HS-27A (cell line): ENCODE data around the gene TRIAP1.
A peak's percentile ranks its signal among the peaks of the same experiment; 100 is the strongest.
"Not testable (repeated sequence)": the region's sequence is repeated elsewhere in the genome, so short reads cannot be mapped to it uniquely, and the experiment has no call there.

Source experiments
- DNase-seq: peaks from one replicate; pipeline ENCODE4 v3.0.0-alpha.2; 2012; ENCODE audit warnings: low read depth, missing footprints

Gene TRIAP1

DNA sequence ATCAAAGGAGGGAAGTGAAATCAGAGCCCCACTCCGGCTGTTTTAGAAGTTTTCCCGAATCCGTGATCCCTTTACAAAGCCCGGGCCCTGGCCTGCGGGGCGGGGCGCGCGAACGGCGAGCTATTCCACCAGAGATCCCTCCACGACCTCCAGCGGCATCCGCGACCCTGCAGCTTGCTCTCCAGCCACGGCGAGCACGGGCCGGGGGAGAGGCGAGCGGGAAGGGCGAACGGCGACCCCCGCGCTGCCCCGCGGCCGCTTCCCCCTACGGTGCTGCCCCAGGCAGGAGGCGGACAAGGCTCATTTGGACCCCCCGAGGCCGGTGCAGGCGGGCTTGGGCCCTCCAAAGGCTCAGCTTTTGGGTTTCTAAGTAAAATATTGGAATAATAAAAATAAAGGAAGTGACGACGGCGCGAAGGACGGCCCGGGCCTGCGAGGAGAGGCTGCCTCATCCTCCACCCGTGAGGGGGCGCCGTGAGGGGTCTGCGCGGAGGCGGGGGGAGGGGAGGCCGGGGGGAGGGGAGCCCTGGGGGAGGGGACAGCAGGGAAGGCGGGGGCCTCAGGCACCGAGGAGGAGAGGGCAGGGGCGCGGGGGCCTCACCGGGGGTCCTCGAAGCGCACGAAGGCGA, 22.8 kb upstream of the TRIAP1 start:
- no peak for DNase-seq

DNA sequence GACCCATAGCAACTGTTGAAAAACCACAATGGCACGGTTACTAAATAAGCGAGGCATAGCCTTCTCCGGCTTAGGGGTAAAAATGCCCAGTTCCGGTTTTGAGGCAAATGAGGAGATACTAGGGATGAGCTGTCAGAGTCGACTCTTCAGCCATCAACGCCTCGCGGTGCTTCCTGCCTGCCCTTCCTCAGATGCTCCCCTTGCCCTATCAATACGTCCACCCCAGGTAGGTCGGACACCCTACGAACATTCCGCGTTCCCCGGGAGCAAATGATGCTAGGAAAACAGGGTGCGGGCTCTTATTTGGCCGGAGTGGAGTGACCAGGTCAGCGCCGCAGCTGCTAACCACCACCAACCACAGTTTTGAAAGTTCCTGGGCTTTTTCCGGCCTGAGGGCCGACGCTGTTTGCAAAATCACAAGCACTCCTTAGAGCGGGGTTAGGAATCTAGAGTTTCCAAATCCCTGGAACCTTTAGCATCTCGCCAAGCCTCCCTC, 22.2 kb upstream of the TRIAP1 start:
- no peak for DNase-seq

- DNase-seq: no peak
Measured at GRCh38 chr12:120467439-120467838, 21.3 kb upstream of the TRIAP1 start.

DNA sequence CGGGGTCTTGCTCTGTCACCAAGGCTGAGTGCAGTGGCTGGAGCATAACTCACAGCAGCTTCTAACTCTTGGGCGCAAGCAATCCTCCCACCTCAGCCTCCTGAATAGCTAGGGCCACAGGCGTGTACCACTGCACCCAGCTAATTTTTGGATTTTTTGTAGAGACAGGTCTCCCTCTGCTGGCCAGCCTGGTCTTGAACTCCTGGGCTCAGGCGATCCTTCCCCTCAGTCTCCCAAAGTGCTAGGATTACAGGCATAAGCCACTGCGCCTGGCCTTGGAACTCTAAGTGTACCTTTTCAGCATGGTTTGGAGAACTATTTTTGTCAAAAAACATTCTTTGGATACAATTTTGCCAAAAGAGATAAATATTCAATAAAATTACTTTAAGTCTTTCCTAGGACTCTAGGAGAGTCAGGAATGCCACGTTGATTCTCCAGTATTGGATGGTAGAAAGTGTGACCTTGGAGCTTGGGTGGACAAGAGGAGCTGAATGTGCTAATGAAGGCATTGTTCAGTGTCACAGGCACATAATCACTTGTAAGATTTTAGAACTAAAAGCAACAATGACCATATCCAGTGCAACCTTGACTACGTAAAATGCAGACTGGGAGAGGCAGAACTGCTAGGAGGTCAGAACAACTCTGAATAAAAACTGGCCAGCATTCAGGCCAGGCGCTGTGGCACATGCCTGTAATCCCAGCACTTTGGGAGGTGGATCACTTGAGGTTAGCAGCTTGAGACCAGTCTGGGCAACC, 20.6 kb upstream of the TRIAP1 start:
- no peak for DNase-seq

- DNase-seq: no peak
Measured at GRCh38 chr12:120465756-120466155, 19.6 kb upstream of the TRIAP1 start.

DNA sequence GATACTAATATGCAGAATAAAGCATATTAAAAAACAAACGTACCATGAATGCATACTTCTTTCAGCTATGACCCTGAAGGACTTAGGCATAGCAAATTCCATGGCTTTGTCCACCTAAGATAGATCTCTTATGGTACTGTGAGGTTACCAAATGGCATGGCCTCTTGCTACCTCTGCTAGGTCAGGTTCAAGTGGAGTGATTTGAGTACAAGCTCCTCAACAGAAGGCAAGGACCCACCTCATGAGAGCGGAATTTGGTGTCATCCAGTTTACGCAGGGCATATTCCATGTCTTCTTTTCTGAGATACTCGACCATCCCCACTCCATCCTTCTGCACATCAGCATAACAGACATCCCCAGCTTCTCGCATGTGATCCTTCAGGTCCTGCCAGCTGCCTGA, 17.5 kb upstream of the TRIAP1 start:
- no peak for DNase-seq

- DNase-seq: no peak
Measured at GRCh38 chr12:120462099-120462640, 16.0 kb upstream of the TRIAP1 start.

DNA sequence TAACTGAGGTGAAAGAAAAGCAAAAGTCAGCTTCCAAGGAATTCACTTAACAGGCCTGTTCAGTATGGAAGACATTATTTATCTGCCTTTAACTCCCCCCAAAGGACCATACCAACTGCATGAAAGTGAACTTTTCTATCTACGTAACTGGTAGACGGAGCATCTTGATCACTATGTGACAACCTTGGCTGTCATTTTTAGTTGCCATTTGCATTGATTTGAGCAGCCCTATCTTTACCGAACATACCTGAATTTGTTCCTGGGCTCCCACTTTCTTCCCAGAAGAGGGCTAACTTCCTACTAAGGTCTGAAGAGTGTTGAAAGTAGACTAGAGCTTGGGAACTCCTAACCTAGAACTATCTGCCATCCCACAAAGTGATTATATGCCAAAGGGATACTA, 14.0 kb upstream of the TRIAP1 start:
- no peak for DNase-seq

- DNase-seq: no peak
Measured at GRCh38 chr12:120457133-120457532, 10.9 kb upstream of the TRIAP1 start.

DNA sequence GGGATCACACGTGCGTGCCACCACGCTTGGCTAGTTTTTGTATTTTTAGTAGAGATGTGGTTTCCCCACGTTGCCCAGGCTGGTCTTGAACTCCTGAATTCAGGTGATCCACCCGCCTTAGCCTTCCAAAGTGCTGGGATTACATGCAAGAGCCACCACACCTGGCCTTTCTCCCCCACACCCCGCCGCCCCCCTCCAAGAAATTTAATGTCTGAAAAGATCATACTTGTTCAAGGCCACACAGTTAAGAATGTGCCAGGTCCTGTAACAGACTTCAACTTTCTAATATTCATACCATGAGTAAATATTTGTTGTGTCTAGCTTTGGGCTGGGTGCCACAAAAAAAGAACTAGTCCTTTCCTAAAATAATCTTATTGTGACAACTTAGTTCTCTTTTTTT, 9.1 kb upstream of the TRIAP1 start:
- DNase-seq: no peak

- DNase-seq: no peak
Measured at GRCh38 chr12:120453977-120454376, 7.8 kb upstream of the TRIAP1 start.

- DNase-seq: no peak
Measured at GRCh38 chr12:120453060-120453750, 7.0 kb upstream of the TRIAP1 start.

DNA sequence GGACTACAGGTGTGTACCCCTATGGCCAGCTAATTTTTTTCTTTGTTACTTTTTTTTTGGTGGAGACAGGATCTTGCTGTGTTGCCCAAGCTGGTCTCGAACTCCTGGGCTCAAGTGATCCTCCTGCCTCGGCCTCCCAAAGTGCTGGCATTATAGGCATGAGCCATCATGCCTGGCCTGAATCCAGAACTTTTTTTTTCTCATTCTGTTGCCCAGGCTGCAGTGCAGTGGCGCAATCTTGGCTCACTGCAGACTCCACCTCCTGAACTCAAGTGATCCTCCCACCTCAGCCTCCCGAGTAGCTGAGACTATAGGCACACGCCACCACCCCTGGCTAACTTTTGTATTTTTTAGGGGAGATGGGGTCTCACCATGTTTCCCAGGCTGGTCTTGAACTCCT, 6.3 kb upstream of the TRIAP1 start:
- DNase-seq: not testable (repeated sequence)

GRCh38 chr12:120447992-120448391, 1.8 kb upstream of the TRIAP1 start:
- DNase-seq: no peak

- not testable (repeated sequence) for DNase-seq
Measured at GRCh38 chr12:120446844-120447178, 627 bp upstream of the TRIAP1 start.

DNA sequence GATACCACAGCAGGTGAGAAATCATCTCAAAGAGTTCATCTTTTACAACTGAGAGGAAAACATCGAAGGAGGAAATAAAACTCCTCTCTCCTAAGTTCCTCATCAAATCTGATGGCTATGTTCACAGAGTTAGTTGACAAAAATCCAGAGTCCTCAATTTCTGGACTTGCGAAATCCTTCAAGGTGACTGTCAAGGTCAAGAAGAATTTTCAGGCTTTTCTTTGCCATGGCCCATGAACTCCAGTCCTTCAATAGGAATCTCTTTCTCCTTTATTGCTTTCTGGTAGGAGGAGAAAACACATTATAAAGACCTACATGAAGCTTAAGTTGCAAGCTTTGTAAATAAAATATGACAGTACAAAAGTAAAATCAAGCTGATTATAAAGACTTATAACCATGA, 1.5 kb downstream of the TRIAP1 start:
- no peak for DNase-seq

- no peak for DNase-seq
Measured at GRCh38 chr12:120439646-120440247, 6.4 kb downstream of the TRIAP1 start.

GRCh38 chr12:120438495-120439198, 7.5 kb downstream of the TRIAP1 start:
- no peak for DNase-seq

DNA sequence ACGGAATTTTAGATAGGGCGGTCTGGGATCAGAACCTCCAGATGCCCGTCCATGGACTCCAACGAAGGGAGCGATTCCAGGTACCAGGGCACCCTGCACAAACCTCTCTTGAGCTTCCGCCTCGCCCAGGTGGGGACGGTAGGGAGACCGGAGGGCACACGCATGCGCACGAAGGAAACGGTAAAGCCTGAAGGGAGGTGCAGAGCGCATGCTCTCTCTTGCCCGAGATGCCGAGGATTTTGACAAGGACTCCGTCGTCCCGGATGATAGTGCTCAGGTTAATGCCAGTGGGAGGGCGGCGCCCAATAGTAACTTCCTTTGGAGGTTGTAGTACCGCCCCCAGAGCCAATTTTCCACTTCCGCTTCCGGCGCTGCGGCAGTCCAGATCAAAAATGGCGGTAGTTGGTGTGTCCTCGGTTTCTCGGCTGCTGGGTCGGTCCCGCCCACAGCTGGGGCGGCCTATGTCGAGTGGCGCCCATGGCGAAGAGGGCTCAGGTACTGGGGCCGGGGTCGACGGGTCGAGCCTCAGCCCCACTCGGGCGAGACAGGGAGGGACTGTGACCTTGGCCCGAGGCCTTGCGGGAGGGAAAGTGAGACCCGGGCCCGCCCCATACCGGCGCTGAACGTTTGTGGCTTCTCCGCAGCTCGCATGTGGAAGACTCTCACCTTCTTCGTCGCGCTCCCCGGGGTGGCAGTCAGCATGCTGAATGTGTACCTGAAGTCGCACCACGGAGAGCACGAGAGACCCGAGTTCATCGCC, 8.3 kb downstream of the TRIAP1 start, which contains the start of gene COX6A1:
COX6A1 (plus strand) TSS at position 379 of the 760 bp plus-strand sequence; CDS start at position 393, 14 bp downstream.
- DNase-seq: peak; percentile 91

- no peak for DNase-seq
Measured at GRCh38 chr12:120432772-120433525, 13.2 kb downstream of the TRIAP1 start.
